Stimulated activated CD8-positive, alpha-beta memory T cell treated with anti-CD3 and anti-CD28 coated beads, Interleukin-7, amount 100 ng/mL, for 1 hour (primary cell): Measurements from ENCODE around the gene UTP4.
A peak's percentile ranks its signal among the peaks of the same experiment; 100 is the strongest.
"Not testable (repeated sequence)": the region's sequence is repeated elsewhere in the genome, so short reads cannot be mapped to it uniquely, and the experiment has no call there.

Experiments used
- DNase-seq, 2 donors: peaks; one replicate each; pipeline ENCODE4 v3.0.0-alpha.2; 2020; ENCODE audit warnings: low read depth in 2 of 2

Gene UTP4

GRCh38 chr16:69110406-69110805 is 22.0 kb upstream of the UTP4 start:
- DNase-seq: no peak

- DNase-seq: no peak
These were observed 21.1 kb upstream of the UTP4 start for GRCh38 chr16:69111216-69111875.

GRCh38 chr16:69111876-69112230 is 20.6 kb upstream of the UTP4 start:
- DNase-seq: no peak

DNA sequence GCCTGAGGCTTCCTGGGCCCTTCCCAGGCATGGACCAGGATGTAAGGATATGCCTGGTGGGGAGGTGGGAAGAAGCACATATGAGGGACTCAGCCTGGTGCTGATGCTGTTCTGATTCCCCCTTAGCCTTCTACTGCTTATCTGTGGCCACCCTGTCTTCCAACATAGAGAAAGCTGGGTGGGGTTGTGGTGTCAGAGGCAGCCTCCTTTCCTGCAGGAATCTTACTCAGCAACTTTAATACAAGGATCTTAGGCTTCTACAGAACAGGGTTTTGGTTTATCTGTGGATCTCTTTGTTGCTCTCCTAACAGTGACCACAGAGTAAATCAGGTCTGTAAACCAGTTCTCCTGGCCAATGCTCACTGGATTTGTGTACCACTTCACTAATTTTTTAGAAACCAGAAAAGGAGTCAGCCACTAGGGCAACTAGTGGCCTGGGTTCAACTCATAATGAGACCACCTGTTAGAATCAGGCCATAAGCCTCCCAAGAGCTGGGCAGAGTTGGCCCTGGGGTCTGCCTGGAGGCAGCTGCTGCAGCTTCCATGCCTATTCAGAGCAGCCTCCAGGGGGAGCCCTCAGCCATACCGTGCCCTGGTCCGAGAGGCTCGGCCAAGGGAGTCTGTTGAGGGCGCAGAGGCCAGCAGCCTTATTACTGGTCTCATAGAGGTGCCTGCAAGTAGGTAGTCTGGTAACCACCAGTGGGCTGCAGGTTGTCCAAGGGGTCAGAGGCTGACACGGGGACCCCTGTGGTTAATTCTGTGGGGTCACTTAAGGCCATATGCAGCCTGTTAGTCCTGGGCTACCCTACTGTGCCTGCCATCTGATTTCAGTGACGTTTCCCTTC is 19.9 kb upstream of the UTP4 start:
- DNase-seq: peak in 1 of 2 donors; percentile 14

GRCh38 chr16:69113216-69113615 is 19.2 kb upstream of the UTP4 start:
- no peak for DNase-seq

- DNase-seq: no peak
These were observed 18.0 kb upstream of the UTP4 start for GRCh38 chr16:69114346-69114975.

DNA sequence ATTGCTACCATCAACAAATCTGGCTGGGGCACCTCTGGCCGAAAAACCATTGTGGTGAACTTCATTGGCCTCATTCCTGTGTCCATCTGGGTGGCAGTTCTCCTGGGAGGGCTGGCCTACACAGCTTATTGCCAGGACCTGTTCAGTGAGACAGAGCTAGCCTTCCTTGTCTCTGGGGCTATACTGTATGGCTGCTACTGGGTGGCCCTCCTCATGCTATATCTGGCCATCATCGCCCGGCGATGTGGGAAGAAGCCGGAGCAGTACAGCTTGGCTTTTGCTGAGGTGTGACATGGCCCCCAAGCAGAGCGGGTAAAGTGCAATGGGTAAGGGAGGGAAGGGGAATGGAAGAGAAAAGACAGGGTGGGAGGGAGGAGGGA is 17.5 kb upstream of the UTP4 start:
- no peak for DNase-seq

GRCh38 chr16:69115361-69115760 is 17.1 kb upstream of the UTP4 start:
- no peak for DNase-seq

DNA sequence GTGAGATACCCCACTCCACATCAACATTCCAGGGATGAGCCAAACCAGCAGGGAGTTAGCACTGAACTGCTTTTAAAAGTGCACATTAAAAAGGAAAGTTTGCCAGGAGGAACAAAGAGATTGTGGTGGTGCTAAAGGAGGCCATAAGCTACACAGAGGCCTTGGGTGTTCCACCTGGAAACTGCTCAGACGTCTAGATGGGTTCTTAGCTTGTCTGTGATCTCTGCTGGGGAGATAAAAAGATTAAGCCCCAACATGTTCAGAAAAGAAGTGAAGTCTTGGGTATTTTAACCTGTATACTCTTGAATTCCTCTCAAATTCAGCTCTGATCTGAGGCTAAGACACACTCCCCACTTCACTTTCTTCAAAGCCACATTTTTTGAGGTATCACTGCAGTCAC is 16.6 kb upstream of the UTP4 start:
- no peak for DNase-seq

DNA sequence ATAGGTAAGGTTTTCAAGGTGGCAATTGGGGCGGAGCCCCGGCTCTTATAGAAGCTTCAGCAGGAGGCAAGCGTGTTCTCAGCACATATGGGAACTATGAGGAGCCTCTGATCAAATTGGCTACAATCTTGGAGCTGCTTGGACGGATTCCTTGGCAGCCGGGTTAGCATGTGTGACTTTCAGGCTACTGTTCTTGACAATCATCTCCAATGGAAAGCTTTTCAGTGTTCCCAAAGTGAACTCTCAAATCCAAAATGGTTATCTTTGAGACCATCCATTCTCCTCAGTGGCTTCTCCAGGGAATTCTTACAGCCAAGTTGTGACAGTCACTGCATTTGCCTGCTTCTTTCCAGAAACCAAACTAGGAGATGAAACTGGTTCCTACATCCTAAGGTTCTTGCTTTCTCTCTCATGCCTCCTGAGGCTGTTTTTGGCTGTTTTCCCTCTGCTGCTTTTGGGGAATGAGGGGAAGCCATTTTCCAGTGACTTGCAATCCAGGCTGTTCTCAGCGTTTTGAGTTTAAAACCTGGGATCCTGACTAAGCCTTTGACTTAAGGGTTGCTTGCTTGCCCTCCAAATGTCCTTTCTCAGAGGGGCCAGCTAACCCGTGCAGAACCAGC is 16.1 kb upstream of the UTP4 start:
- DNase-seq: no peak

DNA sequence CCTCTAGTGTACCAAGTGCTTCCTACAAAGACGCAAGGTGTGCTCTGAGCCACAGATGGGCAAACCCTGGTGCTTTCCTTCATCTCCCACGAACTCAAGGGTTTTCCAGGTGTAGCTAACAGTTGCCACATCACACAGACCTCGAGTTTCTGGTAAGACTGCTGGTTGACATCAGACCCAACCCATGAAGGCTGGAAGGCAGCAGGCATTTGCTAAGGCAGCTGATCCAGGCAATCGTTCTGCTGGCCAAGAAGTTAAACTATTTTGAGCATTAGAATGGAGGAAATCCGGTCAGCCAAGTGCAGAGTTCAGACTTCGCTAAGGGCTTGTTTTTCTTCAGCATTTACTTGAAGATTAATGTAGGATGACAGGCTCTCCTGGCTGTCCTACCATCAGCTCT is 15.5 kb upstream of the UTP4 start:
- no peak for DNase-seq

DNA sequence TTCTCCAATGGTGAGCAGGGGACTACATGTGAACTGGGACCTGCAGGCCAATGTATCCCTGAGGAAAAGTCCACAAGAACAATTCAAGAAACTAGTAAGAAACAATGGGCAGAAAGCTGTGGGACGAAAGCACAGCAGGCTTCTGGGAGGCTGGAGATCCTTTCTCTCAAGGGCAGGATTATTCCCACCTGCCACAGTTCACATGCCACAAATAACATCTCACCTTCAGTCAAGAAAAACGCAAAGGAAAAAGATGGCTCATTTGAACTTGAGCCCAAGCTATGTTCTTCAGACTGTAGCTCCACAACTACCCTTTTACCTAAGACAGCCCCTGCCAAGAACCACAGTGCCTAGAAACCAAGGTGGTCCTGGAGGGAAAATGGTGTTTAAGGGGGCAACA is 14.0 kb upstream of the UTP4 start:
- DNase-seq: no peak

DNA sequence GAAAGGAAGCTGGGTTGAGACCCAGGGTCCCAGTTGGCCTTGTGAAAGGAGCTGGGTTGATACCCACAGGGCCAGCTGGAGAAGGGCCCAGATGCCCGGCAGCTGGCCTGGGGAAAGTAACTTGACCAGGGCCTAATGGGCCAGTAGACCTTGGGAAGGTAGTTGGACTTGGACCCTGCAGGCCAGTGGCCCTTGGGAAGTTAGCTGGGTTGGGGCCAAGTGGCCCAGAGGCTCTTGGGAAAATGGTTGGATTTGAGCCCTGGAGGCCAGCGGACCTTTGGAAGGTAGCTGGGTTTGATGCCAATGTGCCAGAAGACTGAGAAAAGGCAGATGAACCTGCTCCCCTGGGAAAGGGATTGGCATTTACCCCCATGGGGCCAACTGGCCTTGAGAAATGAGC is 13.5 kb upstream of the UTP4 start:
- DNase-seq: no peak

- no peak for DNase-seq
These were observed 12.9 kb upstream of the UTP4 start for GRCh38 chr16:69119536-69119935.

DNA sequence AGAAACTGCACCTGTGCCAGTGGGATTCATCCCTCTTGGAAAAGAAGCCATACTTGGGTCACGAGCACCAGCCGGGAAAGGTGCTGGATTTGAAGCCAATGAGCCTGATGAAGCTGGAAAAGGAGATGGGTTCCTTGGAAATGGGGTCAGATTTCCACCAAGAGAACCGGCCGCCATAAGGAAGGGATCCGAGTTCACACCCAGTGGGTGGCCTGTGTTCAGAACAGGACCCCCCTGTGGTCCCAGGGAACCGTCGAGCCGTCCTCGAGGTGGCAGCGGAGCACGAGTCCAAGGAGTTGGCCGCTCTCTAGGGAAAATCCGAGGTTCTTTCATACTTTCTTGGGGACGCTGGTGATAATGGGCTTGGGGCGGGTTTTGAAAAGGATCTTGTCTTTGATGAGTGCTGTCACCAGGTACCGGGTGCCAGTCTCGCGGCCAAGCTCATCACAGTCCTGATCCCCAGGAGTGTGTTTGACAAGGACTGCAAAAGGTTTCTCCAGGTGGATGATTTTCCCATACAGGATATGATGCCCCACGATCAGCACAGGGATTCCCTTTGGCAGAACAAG is 12.3 kb upstream of the UTP4 start:
- no peak for DNase-seq

- DNase-seq: peak in 1 of 2 donors; percentile 32
These were observed 8.5 kb upstream of the UTP4 start for GRCh38 chr16:69123910-69124309.

DNA sequence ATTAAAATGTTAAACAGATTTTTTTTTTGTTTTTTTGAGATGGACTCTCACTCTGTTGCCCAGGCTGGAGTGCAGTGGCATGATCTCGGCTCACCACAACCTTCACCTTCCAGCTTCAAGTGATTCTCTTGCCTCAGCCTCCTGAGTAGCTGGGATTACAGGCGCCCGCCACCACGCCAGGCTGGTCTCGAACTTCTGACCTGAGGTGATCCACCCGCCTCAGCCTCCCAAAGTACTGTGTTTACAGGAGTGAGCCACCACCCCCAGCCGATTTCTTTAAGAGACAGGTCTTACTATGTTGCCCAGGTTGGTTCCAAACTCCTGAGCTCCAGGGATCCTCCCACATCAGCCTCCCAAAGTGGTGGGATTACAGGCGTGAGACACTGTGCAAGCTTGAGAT is 8.0 kb upstream of the UTP4 start:
- DNase-seq: not testable (repeated sequence)

DNA sequence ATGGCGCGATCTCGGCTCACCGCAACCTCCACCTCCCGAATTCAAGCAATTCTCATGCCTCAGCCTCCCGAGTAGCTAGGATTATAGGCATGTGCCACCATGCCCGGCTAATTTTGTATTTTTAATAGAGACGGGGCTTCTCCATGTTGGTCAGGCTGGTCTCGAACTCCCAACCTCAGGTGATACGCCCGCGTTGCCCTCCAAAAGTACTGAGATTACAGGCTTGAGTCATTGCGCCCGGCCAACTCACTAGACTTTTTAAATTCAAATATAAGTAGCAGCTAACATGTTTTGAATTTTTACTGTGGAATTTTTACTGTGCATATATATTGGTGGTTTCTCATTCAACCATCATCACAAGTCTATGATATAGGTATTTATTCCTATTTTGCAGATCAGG is 7.5 kb upstream of the UTP4 start:
- DNase-seq: not testable (repeated sequence)

GRCh38 chr16:69126221-69126620 is 6.2 kb upstream of the UTP4 start:
- no peak for DNase-seq

GRCh38 chr16:69126801-69127200 is 5.6 kb upstream of the UTP4 start:
- DNase-seq: not testable (repeated sequence)

DNA sequence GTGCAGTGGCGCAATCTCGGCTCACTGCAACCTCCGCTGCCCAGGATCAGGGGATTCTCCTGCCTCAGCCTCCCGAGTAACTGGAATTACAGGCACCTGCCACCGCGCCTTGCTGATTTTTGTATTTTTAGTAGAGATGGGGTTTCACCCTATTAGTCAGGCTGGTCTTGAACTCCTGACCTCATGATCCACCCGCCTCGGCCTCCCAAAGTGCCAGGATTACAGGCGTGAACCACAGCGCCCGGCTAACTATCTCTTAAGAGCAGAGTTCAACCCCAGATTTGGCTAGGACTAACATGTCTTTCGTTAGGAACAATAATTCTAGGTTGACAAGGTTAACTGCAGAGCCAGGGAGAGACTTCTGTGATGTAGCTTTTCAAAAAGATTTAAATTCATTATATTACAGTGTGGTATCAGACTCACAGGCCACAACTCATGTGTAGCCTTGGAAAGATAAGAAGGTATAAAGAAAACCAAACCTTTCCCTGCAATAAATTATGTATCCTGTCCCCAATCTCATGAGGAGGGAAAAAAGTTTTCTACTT is 4.4 kb upstream of the UTP4 start:
- no peak for DNase-seq

GRCh38 chr16:69130461-69130860 is 2.0 kb upstream of the UTP4 start:
- DNase-seq: no peak
